Measurements from ENCODE around the gene ZDHHC11. TPM values are rescaled to one million over a fixed set of nuclear protein-coding genes. Genes with fewer than 3 reads are reported as not detected.

ZDHHC11 gene
- total RNA-seq, 1 experiment from 2014 or later = 17.0 TPM

DNA sequence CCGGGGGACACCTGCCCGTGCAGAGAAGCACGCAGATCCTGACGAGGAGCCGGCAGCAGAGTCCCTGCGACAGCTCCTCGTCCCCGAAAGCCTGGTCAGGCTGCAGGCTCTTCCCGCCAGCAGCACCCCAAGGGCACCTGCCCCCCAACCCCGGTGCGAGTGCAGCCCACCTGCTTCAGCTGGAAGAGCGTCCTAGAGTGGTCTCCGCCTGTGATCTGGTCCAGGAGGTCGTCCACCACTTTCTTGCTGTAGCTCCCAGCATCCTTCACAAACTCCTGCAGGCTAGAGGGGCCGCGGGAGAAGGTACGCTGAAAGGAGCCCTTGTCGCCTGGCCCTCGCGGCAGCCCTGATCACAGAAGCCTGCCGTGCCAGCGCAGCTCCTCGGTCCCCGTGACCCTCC, 25.1 kb upstream of the ZDHHC11 start:
- H3K9me3 ChIP-seq (ENCODE audit: control insufficient read depth in 1 of 2, insufficient read depth in 1 of 2, low read depth in 1 of 2, low read length in 2 of 2) = no peaks in the 10 kb centered on the region
- H2AFZ ChIP-seq (ENCODE audit: low read depth, low read length, poor library complexity, severe bottlenecking) = no peak overlapping the region
- no peak overlapping the region for H3K4me3 ChIP-seq (replicated peaks in 1 of 2; ENCODE audit: low read depth in 1 of 2, low read length in 2 of 2)
- RAD21 ChIA-PET (ENCODE audit: low non-redundant PET in 1 of 2, low total read pairs in 2 of 2, uncharacterized antibody in 2 of 2, unreplicated experiment in 2 of 2) = no interaction called here
- CTCF ChIA-PET = no interaction called here
- H3K36me3 ChIP-seq (ENCODE audit: control insufficient read depth in 1 of 2, insufficient read depth in 2 of 2, low read length in 2 of 2) = peaks cover 48 to 56% of the 10 kb centered on the region in 2 experiments
- BruUV-seq (replicated peaks) = no TSS peak
- no peak overlapping the region for H3K4me2 ChIP-seq (ENCODE audit: low read length)
- peaks cover 34% of the 10 kb centered on the region; the same call in 1 of the 2 replicates for H3K79me2 ChIP-seq (ENCODE audit: insufficient read depth, low read length)
- POLR2A ChIA-PET = no interaction called here
- intact Hi-C loops (cut with micrococcal nuclease) = no loop called here
- H3K27ac ChIP-seq (ENCODE audit: low read depth, low read length) = no peak overlapping the region
- H3K4me1 ChIP-seq (ENCODE audit: control insufficient read depth in 1 of 2, insufficient read depth in 2 of 2, low read length in 2 of 2) = no peaks in the 10 kb centered on the region
- ATAC-seq = no peak
- no peaks in the 10 kb centered on the region for H4K20me1 ChIP-seq (ENCODE audit: insufficient read depth)
- H3K27me3 ChIP-seq (ENCODE audit: insufficient read depth, low read length) = no peaks in the 10 kb centered on the region
- no peak for TF ChIP-seq FOSL1 (IDR thresholded peaks at IDR 0.05; ENCODE audit: low read depth)
- no peak for TF ChIP-seq JUND (IDR thresholded peaks at IDR 0.05)
- TF ChIP-seq ELF1 (IDR thresholded peaks at IDR 0.05; ENCODE audit: borderline replicate concordance, low read depth) = no peak
- TF ChIP-seq EZH2phosphoT487 (IDR thresholded peaks at IDR 0.05; ENCODE audit: borderline replicate concordance) = no peak
- no peak for TF ChIP-seq EGR1 (IDR thresholded peaks at IDR 0.05; ENCODE audit: low read depth)
- no peak for TF ChIP-seq POLR2A (IDR thresholded peaks at IDR 0.05; ENCODE audit: borderline replicate concordance, extremely low read depth, insufficient read depth, insufficient read length)
- no peak overlapping the region for H3K9ac ChIP-seq (ENCODE audit: low read length)
- no peaks in the 10 kb centered on the region for H3K9me2 ChIP-seq (ENCODE audit: insufficient read depth)
- no peak for DNase-seq (ENCODE audit: low read depth, low spot score)

GRCh38 chr5:873328-873727, 22.5 kb upstream of the ZDHHC11 start:
- Histone ChIP-seq H3K4me3 (replicated peaks in 1 of 2; ENCODE audit: low read depth in 1 of 2, low read length in 2 of 2) (no peak overlapping the region), H2AFZ (ENCODE audit: low read depth, low read length, poor library complexity, severe bottlenecking) (no peak overlapping the region), H3K79me2 (ENCODE audit: insufficient read depth, low read length) (peaks cover 30% of the 10 kb centered on the region; the same call in 1 of the 2 replicates), H3K4me1 (ENCODE audit: control insufficient read depth in 1 of 2, insufficient read depth in 2 of 2, low read length in 2 of 2) (no peaks in the 10 kb centered on the region), H4K20me1 (ENCODE audit: insufficient read depth) (no peaks in the 10 kb centered on the region), H3K36me3 (ENCODE audit: control insufficient read depth in 1 of 2, insufficient read depth in 2 of 2, low read length in 2 of 2) (peaks cover 68 to 78% of the 10 kb centered on the region in 2 experiments), H3K9me3 (ENCODE audit: control insufficient read depth in 1 of 2, insufficient read depth in 1 of 2, low read depth in 1 of 2, low read length in 2 of 2) (no peaks in the 10 kb centered on the region), H3K27ac (ENCODE audit: low read depth, low read length) (no peak overlapping the region), H3K9ac (ENCODE audit: low read length) (no peak overlapping the region), H3K9me2 (ENCODE audit: insufficient read depth) (no peaks in the 10 kb centered on the region), H3K27me3 (ENCODE audit: insufficient read depth, low read length) (no peaks in the 10 kb centered on the region), H3K4me2 (ENCODE audit: low read length) (no peak overlapping the region)
- ChIA-PET RAD21 (ENCODE audit: low non-redundant PET in 1 of 2, low total read pairs in 2 of 2, uncharacterized antibody in 2 of 2, unreplicated experiment in 2 of 2) (no interaction called here), CTCF (no interaction called here), POLR2A (no interaction called here)
- DNase-seq (ENCODE audit: low read depth, low spot score) (no peak), ATAC-seq (no peak)
- intact Hi-C loops (cut with micrococcal nuclease) = no loop called here
- BruUV-seq (replicated peaks) = no TSS peak
- TF ChIP-seq EGR1 (IDR thresholded peaks at IDR 0.05; ENCODE audit: low read depth) (no peak), TCF7L2 (IDR thresholded peaks at IDR 0.05; ENCODE audit: borderline replicate concordance, extremely low read depth, insufficient read depth, insufficient read length) (no peak), ATF3 (IDR thresholded peaks at IDR 0.05) (no peak), EZH2phosphoT487 (IDR thresholded peaks at IDR 0.05; ENCODE audit: borderline replicate concordance) (no peak), YY1 (IDR thresholded peaks at IDR 0.05; ENCODE audit: extremely low read depth, insufficient replicate concordance, low read depth, low read length) (no peak)
